H9 (cell line): ENCODE data around the gene THOC5. TPM values are rescaled to one million over a fixed set of nuclear protein-coding genes. Genes with fewer than 3 reads are reported as not detected.

Source experiments
- DNase-seq: peaks from one replicate; pipeline ENCODE4 v3.0.0-alpha.2; 2017
- H2AFZ ChIP-seq: one replicate; pipeline ENCODE4 v1.6.1; 2013; ENCODE audit warnings: mild to moderate bottlenecking, low read length, control low read depth, moderate library complexity
- H2AK5ac ChIP-seq: 2 replicates; pipeline ENCODE4 v1.6.1; 2013; ENCODE audit warnings: low read length, control low read depth, mixed read lengths; ENCODE audit not compliant: insufficient read length
- H2BK120ac ChIP-seq: one replicate; pipeline ENCODE4 v1.6.1; 2013; ENCODE audit warnings: low read depth, mild to moderate bottlenecking, low read length, control low read depth, inconsistent platforms; ENCODE audit not compliant: poor library complexity, severe bottlenecking
- H2BK12ac ChIP-seq: 2 replicates; pipeline ENCODE4 v1.6.1; 2013; ENCODE audit warnings: low read length, control low read depth, mixed read lengths, low read depth; ENCODE audit not compliant: insufficient read length
- H2BK15ac ChIP-seq: 2 replicates; pipeline ENCODE4 v1.6.1; 2013; ENCODE audit warnings: low read depth, low read length, control low read depth
- H2BK20ac ChIP-seq: one replicate; pipeline ENCODE4 v1.6.1; 2013; ENCODE audit warnings: low read depth, mild to moderate bottlenecking, low read length, control low read depth, inconsistent platforms; ENCODE audit not compliant: poor library complexity, severe bottlenecking
- H2BK5ac ChIP-seq: 2 replicates; pipeline ENCODE4 v1.6.1; 2013; ENCODE audit warnings: low read length, control low read depth, mixed read lengths; ENCODE audit not compliant: insufficient read length
- H3K14ac ChIP-seq: 2 replicates; pipeline ENCODE4 v1.6.1; 2013; ENCODE audit warnings: low read length, control low read depth; ENCODE audit not compliant: insufficient read depth
- H3K18ac ChIP-seq: 2 replicates; pipeline ENCODE4 v1.6.1; 2013; ENCODE audit warnings: low read depth, mild to moderate bottlenecking, mixed read lengths, low read length, control low read depth; ENCODE audit not compliant: insufficient read length
- H3K23ac ChIP-seq: 2 replicates; pipeline ENCODE4 v1.6.1; 2013; ENCODE audit warnings: low read length, control low read depth, mixed read lengths, low read depth; ENCODE audit not compliant: insufficient read length
- H3K23me2 ChIP-seq: 2 replicates; pipeline ENCODE4 v1.6.1; 2013; ENCODE audit warnings: low read depth, mild to moderate bottlenecking, mixed read lengths, low read length, control low read depth; ENCODE audit not compliant: insufficient read length, poor library complexity, severe bottlenecking
- H3K27ac ChIP-seq: 2 replicates; pipeline ENCODE4 v1.5.1; 2013; ENCODE audit warnings: low read length, control low read depth, mixed read lengths, low read depth; ENCODE audit not compliant: insufficient read length
- H3K27me3 ChIP-seq: 2 replicates; pipeline ENCODE4 v1.6.1; 2013; ENCODE audit warnings: low read length, control low read depth, inconsistent platforms; ENCODE audit not compliant: insufficient read depth
- H3K4ac ChIP-seq: 2 replicates; pipeline ENCODE4 v1.6.1; 2013; ENCODE audit warnings: low read depth, mild to moderate bottlenecking, control low read depth, inconsistent platforms, low read length, moderate library complexity
- H3K4me1 ChIP-seq: 2 replicates; pipeline ENCODE4 v1.6.1; 2013; ENCODE audit warnings: low read length, control low read depth, inconsistent platforms; ENCODE audit not compliant: insufficient read depth
- H3K4me2 ChIP-seq: 2 replicates; pipeline ENCODE4 v1.6.1; 2013; ENCODE audit warnings: low read length, control low read depth, mixed read lengths; ENCODE audit not compliant: insufficient read length, insufficient read depth
- H3K56ac ChIP-seq: 2 replicates; pipeline ENCODE4 v1.6.1; 2013; ENCODE audit warnings: low read depth, mild to moderate bottlenecking, mixed read lengths, low read length, control low read depth; ENCODE audit not compliant: insufficient read length
- H3K79me1 ChIP-seq: 2 replicates; pipeline ENCODE4 v1.6.1; 2013; ENCODE audit warnings: low read depth, mild to moderate bottlenecking, moderate library complexity, low read length, control low read depth, inconsistent platforms; ENCODE audit not compliant: insufficient read depth, poor library complexity, severe bottlenecking
- H3K79me2 ChIP-seq: 2 replicates; pipeline ENCODE4 v1.6.1; 2013; ENCODE audit warnings: low read length, control low read depth, inconsistent platforms; ENCODE audit not compliant: insufficient read depth
- H3K9ac ChIP-seq: 2 replicates; pipeline ENCODE4 v1.6.1; 2013; ENCODE audit warnings: low read length, control low read depth, mixed read lengths; ENCODE audit not compliant: insufficient read length; ENCODE audit errors: extremely low read depth
- H3K9me3 ChIP-seq: one replicate; pipeline ENCODE4 v1.6.1; 2013; ENCODE audit warnings: low read depth, low read length, inconsistent platforms; ENCODE audit not compliant: control insufficient read depth
- H3T11ph ChIP-seq: one replicate; pipeline ENCODE4 v1.6.1; 2013; ENCODE audit warnings: mild to moderate bottlenecking, low read length, control low read depth, inconsistent platforms
- H4K20me1 ChIP-seq: one replicate; pipeline ENCODE4 v1.6.1; 2013; ENCODE audit not compliant: control insufficient read depth, insufficient read length, insufficient read depth
- H4K5ac ChIP-seq: 2 replicates; pipeline ENCODE4 v1.6.1; 2013; ENCODE audit warnings: low read depth, mild to moderate bottlenecking, mixed read lengths, low read length, control low read depth; ENCODE audit not compliant: insufficient read length
- H4K8ac ChIP-seq: replicated peaks from 2 replicates; pipeline ENCODE4 v1.6.1; 2013; ENCODE audit warnings: low read length, control low read depth, mixed read lengths, low read depth; ENCODE audit not compliant: insufficient read length
- H4K91ac ChIP-seq: 2 replicates; pipeline ENCODE4 v1.6.1; 2013; ENCODE audit warnings: low read depth, mild to moderate bottlenecking, moderate library complexity, mixed read lengths, low read length, control low read depth; ENCODE audit not compliant: insufficient read length
- H3K27ac Mint-ChIP-seq, 3 experiments: 2 replicates in 2 of 3; 3 replicates in 1 of 3; pipeline ENCODE4 v1.8.0; 2020 to 2021; ENCODE audit warnings: mixed read lengths in 3 of 3, mild to moderate bottlenecking in 1 of 3, moderate library complexity in 1 of 3
- H3K27me3 Mint-ChIP-seq: 2 replicates; pipeline ENCODE4 v1.8.0; 2021; ENCODE audit warnings: low read depth, mild to moderate bottlenecking, moderate library complexity, mixed read lengths
- H3K36me3 Mint-ChIP-seq, 3 experiments: 2 replicates in 2 of 3; 3 replicates in 1 of 3; pipeline ENCODE4 v1.8.0; 2020 to 2021; ENCODE audit warnings: low read depth in 3 of 3, mixed read lengths in 3 of 3; ENCODE audit not compliant: insufficient read depth in 1 of 3
- H3K4me1 Mint-ChIP-seq, 2 experiments: 2 replicates each; pipeline ENCODE4 v1.8.0; 2020; ENCODE audit warnings: mixed read lengths in 2 of 2
- H3K4me3 Mint-ChIP-seq, 2 experiments: 2 replicates in 1 of 2; 3 replicates in 1 of 2; pipeline ENCODE4 v1.8.0; 2020 to 2021; ENCODE audit warnings: mild to moderate bottlenecking in 2 of 2, mixed read lengths in 2 of 2, moderate library complexity in 1 of 2
- H3K9me3 Mint-ChIP-seq, 2 experiments: 2 replicates in 1 of 2; 3 replicates in 1 of 2; pipeline ENCODE4 v1.8.0; 2020; ENCODE audit warnings: mild to moderate bottlenecking in 2 of 2, mixed read lengths in 2 of 2, moderate library complexity in 1 of 2
- CTCF ChIP-seq: fragments of 200-600 bp; sonication (generic); conservative IDR thresholded peaks from 3 replicates; pipeline ENCODE4 v1.8.0; 2021; ENCODE audit warnings: antibody characterized with exemption, mild to moderate bottlenecking
- WGBS: extraction: QIAGEN DNeasy Blood & Tissue Kit; methylation state at CpG from one replicate; pipeline ENCODE4 v1.1.7; 2013; ENCODE audit warnings: missing lambda C conversion rate, low lambda C conversion rate, mixed read lengths; ENCODE audit not compliant: insufficient read length; ENCODE audit errors: extremely low coverage; 5-methylcytosine and 5-hydroxymethylcytosine counted together
- total RNA-seq: library from RNA; stranded (reverse); gene quantifications from 2 replicates; pipeline ENCODE4 v1.2.1, GENCODE V29; 2021

Gene THOC5
- total RNA-seq, 1 experiment from 2014 or later, result 71.8 TPM

- Mint-ChIP-seq H3K4me3 (no peak overlapping the region), H3K27ac (peak overlapping the region; percentile 55 to 94 (median 80); a peak in 5 of 7 replicates), H3K9me3 (no peaks in the 10 kb centered on the region), H3K27me3 (no peaks in the 10 kb centered on the region), H3K4me1 (peaks cover 0 to 3% of the 10 kb centered on the region in 2 experiments; a peak in 2 of 4 replicates), H3K36me3 (peaks cover 14 to 43% (median 33%) of the 10 kb centered on the region in 3 experiments; a peak in 6 of 7 replicates)
- Histone ChIP-seq H4K20me1 (no peaks in the 10 kb centered on the region), H3K56ac (no peak overlapping the region), H3K9ac (no peak overlapping the region), H3K79me2 (no peaks in the 10 kb centered on the region), H3K27me3 (no peaks in the 10 kb centered on the region), H2BK20ac (no peak overlapping the region), H3K4ac (no peak overlapping the region), H4K91ac (no peak overlapping the region), H3K79me1 (no peaks in the 10 kb centered on the region), H3K23me2 (no peaks in the 10 kb centered on the region), H3K18ac (no peak overlapping the region), H3K9me3 (no peaks in the 10 kb centered on the region), H2BK5ac (no peak overlapping the region), H2AK5ac (no peak overlapping the region), H3T11ph (no peak overlapping the region), H3K4me1 (no peaks in the 10 kb centered on the region), H2BK12ac (no peak overlapping the region), H2AFZ (no peak overlapping the region), H3K23ac (no peak overlapping the region), H4K5ac (no peak overlapping the region), H3K14ac (no peak overlapping the region), H2BK120ac (no peak overlapping the region), H2BK15ac (no peak overlapping the region), H4K8ac (no peak overlapping the region), H3K4me2 (no peak overlapping the region), H3K27ac (no peak overlapping the region)
- TF ChIP-seq CTCF, result no peak
- no peak for DNase-seq
- WGBS, result no CpG with 5 or more reads among the region's 7 CpGs
Measured at GRCh38 chr22:29503811-29504372, 49.7 kb downstream of the THOC5 start.
